T1000 (cell line): Measurements from ENCODE around the gene FBXL20.

Experiments
- DNase-seq: peaks from one replicate; lab custom pipeline; 2025; ENCODE audit warnings: mixed read lengths; lab: John Stamatoyannopoulos, UW

FBXL20 gene

GRCh38 chr17:39225308-39225958 lies 176.0 kb downstream of the FBXL20 start, which contains the start of gene STAC2:
TSS of gene STAC2 (minus strand) at chr17:39225945. CDS start at chr17:39225502, 443 bp downstream.
- peak; percentile 29 for DNase-seq

- DNase-seq, result no peak
Observed at GRCh38 chr17:39224778-39225307, 176.6 kb downstream of the FBXL20 start.

- no peak for DNase-seq
Observed at GRCh38 chr17:39223907-39224777, 177.3 kb downstream of the FBXL20 start.

- peak; percentile 87 for DNase-seq
Observed at GRCh38 chr17:39222866-39223834, 178.3 kb downstream of the FBXL20 start.

GRCh38 chr17:39222151-39222550 lies 179.3 kb downstream of the FBXL20 start:
- DNase-seq, result no peak

GRCh38 chr17:39221572-39221971 lies 179.9 kb downstream of the FBXL20 start:
- no peak for DNase-seq

- DNase-seq, result no peak
Observed at GRCh38 chr17:39219647-39220154, 181.7 kb downstream of the FBXL20 start.

GRCh38 chr17:39218906-39219305 lies 182.5 kb downstream of the FBXL20 start:
- no peak for DNase-seq

- no peak for DNase-seq
Observed at GRCh38 chr17:39217734-39218369, 183.6 kb downstream of the FBXL20 start.

GRCh38 chr17:39213852-39214251 lies 187.6 kb downstream of the FBXL20 start:
- no peak for DNase-seq

GRCh38 chr17:39212841-39213480 lies 188.5 kb downstream of the FBXL20 start:
- no peak for DNase-seq

GRCh38 chr17:39212195-39212810 lies 189.1 kb downstream of the FBXL20 start:
- DNase-seq, result no peak

GRCh38 chr17:39210093-39210434 lies 191.4 kb downstream of the FBXL20 start:
- no peak for DNase-seq

- DNase-seq, result no peak
Observed at GRCh38 chr17:39209317-39210092, 191.9 kb downstream of the FBXL20 start.

- DNase-seq, result no peak
Observed at GRCh38 chr17:39208893-39209292, 192.5 kb downstream of the FBXL20 start.

- DNase-seq, result no peak
Observed at GRCh38 chr17:39208136-39208535, 193.3 kb downstream of the FBXL20 start.

- DNase-seq, result no peak
Observed at GRCh38 chr17:39205112-39205526, 196.3 kb downstream of the FBXL20 start.

GRCh38 chr17:39204245-39204644 lies 197.2 kb downstream of the FBXL20 start:
- DNase-seq, result no peak
